HG03064 (cell line): ENCODE measurements around the gene GRM1.
"Not testable (repeated sequence)": the region's sequence is repeated elsewhere in the genome, so short reads cannot be mapped to it uniquely, and the experiment has no call there.

Experiments used
- ATAC-seq: cut with Tn5 transposase; IDR thresholded peaks from one replicate; pipeline ENCODE4 v1.9.1; 2021; ENCODE audit warnings: low read depth; ENCODE audit not compliant: unreplicated experiment

Gene GRM1

GRCh38 chr6:146267447-146267846 lies 238.6 kb downstream of the GRM1 start:
- no peak for ATAC-seq

- ATAC-seq = no peak
Measured at GRCh38 chr6:146267946-146268345, 239.1 kb downstream of the GRM1 start.

GRCh38 chr6:146269482-146269881 lies 240.6 kb downstream of the GRM1 start:
- no peak for ATAC-seq

- ATAC-seq = not testable (repeated sequence)
Measured at GRCh38 chr6:146271163-146271562, 242.3 kb downstream of the GRM1 start.

DNA sequence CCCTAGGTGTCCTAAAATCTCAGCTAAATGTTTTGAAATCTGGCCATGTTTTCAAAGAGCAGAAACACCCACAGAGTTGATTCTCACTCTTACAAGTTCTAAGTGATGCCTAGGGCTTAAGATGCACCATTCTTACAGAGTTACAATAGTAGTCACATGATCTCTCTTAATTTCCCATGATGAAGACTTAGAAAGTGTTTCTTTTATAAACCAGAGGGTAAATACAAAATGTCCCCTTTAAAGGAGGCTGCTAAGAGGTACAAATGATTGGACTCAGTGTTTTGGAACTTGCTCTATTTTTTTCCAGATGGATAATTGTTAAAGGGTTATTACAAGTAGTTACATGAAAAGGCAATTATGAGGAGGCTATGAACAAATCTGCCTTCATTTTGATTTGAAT lies 244.6 kb downstream of the GRM1 start:
- ATAC-seq = no peak

- no peak for ATAC-seq
Measured at GRCh38 chr6:146277142-146277541, 248.3 kb downstream of the GRM1 start.

GRCh38 chr6:146281651-146282362 lies 252.9 kb downstream of the GRM1 start:
- no peak for ATAC-seq

- no peak for ATAC-seq
Measured at GRCh38 chr6:146282837-146283236, 254.0 kb downstream of the GRM1 start.

DNA sequence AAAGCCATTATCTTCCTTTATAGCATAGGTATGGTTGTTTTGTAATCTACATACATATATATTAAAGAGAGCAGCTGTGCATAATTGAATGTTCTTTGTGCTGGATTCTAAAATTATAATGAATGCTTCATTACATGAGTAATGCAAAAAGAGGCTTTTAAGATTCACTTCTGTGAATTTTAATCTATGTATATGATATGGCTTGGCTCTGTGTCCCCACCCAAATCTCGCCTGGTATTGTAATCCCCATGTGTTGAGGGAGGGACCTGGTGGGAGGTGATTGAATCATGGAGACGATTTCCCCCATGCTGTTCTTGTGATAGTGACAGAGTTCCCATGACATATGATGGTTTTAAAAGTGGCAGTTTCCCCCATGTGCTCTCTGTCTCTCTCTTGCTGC lies 255.4 kb downstream of the GRM1 start:
- no peak for ATAC-seq

GRCh38 chr6:146286961-146287360 lies 258.1 kb downstream of the GRM1 start:
- no peak for ATAC-seq

DNA sequence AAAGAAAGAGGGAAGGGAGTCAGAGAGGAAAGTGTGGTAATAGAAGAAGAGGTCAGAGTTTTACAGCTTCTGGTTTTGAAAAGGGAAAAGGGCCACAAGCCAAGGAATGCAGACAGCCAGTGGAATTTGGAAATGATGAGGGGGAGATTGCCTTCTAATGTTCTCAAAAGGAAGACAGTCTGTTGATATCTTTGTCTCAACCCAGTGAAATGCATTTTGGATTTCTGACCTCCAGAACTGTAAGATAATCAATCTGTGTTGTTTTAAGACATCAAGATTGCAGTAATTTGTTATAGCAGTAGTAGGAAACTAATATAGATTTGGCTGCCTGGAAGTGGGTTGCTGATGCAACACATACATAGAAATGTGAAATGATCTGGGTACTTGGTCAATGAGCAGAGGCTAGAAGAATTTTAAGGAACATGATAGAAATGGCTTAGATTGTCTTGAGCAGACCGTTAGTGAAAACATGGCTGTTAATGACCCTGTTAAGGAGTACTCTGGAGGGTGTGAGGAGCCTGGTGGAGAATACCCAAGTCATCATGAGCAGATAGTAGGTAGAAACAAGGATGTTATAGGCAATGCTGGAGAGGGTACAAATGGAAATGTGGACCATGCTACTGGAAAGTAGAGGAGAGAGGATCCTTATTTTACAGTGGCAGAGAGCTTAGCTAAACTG lies 259.0 kb downstream of the GRM1 start:
- ATAC-seq = no peak

GRCh38 chr6:146289816-146290588 lies 261.1 kb downstream of the GRM1 start:
- ATAC-seq = no peak

- no peak for ATAC-seq
Measured at GRCh38 chr6:146290589-146290901, 261.7 kb downstream of the GRM1 start.

- ATAC-seq = no peak
Measured at GRCh38 chr6:146292506-146292905, 263.6 kb downstream of the GRM1 start.

GRCh38 chr6:146295695-146296094 lies 266.8 kb downstream of the GRM1 start:
- ATAC-seq = no peak

DNA sequence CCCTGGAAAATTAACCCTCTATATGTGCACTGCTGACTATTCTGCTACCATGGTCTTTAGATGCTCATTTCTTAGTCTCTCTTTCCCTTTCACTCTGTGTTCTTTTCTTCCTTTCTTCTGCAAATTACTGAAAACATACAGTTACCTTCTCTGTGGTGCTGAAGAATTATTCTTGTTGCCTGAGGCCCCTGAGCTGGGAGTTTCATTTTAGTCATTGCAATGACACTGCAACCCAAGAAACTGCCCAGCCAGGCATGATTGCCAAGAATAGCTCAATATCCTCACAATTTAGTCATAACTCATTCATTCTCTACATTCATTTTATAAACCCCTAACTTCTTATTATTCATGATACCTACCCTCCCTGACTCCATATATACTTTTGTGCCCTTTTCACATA lies 269.0 kb downstream of the GRM1 start:
- ATAC-seq = no peak

DNA sequence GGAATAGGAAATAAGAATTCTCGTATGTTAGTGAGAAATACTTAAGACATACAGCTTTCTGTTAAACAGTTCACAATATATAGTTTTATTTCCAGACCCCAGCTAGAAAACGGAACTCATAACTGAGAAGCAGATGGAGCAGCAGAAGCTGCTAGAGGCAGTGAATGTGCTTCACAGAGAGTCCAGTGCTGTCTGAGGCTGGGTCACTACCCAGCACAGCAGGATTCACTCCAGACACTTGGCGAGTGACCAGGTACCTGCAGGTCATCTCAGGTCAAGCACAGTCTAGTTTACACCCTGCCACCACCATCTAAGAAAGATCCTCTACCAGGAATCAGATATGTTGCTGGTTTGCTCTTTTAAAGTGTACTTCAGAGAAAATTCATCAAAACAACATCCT lies 271.7 kb downstream of the GRM1 start:
- ATAC-seq = no peak

GRCh38 chr6:146301764-146302163 lies 272.9 kb downstream of the GRM1 start:
- ATAC-seq = no peak

DNA sequence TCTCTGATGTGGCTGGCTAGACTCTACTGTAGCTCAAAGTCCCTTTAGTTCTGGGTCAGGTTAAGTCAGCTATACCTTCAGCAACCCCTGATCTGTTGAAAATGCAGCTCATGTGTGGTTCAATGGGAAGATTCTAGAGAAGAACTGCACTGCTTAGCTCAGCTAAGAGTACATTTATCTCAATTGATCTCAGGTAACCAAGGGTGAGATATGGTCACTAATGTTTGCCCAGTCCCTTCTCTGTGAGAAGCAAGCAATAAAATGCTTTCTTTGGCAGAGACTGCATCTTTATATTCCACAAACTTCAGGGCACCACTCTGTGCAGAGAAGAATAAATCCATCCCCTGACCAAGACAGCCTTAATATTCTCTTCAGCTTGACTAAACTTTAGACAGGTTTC lies 274.1 kb downstream of the GRM1 start:
- no peak for ATAC-seq

DNA sequence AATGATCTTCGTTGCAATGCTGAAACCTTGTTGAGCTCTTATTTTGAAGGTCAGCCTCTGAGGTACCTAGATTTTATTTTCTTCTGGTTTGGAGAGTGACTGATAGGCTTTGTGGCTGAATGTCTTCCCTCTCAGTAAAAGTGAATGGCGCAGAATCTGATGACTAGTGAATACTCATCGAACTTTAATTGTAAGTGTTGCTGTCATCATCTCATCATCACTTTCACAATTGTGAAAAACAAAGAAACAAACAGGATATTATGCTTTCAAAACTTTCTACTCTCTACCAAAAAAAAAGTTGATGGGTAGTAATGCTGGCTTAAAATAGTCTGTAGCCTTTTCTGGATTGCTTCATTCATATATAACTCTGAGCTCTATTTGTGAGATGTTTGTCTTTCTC lies 275.3 kb downstream of the GRM1 start:
- ATAC-seq = no peak

- no peak for ATAC-seq
Measured at GRCh38 chr6:146305092-146305491, 276.2 kb downstream of the GRM1 start.

DNA sequence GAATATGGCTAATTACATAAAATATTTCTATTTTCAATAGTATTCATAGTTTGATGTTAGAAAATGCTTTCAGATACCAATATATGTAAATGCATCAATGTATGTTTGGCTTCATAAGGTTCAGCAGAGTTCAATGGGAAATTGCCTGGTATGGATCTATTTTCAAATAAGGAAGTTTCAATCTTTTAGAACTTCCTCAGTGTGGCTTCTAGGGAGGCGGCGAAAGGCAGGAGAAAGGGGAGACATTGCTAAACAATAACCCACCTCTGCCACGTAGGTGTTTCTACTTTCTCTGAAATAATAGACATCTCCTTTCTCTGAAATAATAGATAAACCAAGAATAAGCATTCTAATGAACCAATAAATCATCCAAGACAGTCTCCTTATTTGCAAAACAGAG lies 277.1 kb downstream of the GRM1 start:
- no peak for ATAC-seq
